SU-DHL-6 (cell line): ENCODE results near the gene TMEM267.
"Not testable (repeated sequence)": the region's sequence is repeated elsewhere in the genome, so short reads cannot be mapped to it uniquely, and the experiment has no call there.

ENCODE experiments used
- H2AFZ ChIP-seq: fragments of 200-600 bp; sonication (generic); 2 replicates; pipeline ENCODE4 v1.6.1; 2014; ENCODE audit warnings: low read depth, mild to moderate bottlenecking, moderate library complexity, mixed read lengths, antibody characterized with exemption, low read length; ENCODE audit not compliant: severe bottlenecking
- H3F3A ChIP-seq: fragments of 200-600 bp; shearing (Covaris generic); 2 replicates; pipeline ENCODE4 v1.6.0; 2016; ENCODE audit warnings: antibody characterized with exemption, mild to moderate bottlenecking; ENCODE audit not compliant: insufficient read depth
- H3K27ac ChIP-seq: fragments of 200-600 bp; sonication (generic); 2 replicates; pipeline ENCODE4 v1.5.1; 2016; ENCODE audit warnings: low read depth, mild to moderate bottlenecking, low read length, moderate library complexity, mixed read lengths
- H3K27me3 ChIP-seq: fragments of 200-600 bp; sonication (generic), shearing (Covaris generic); 2 replicates; pipeline ENCODE4 v1.6.0; 2014; ENCODE audit warnings: mild to moderate bottlenecking, low read length
- H3K36me3 ChIP-seq: fragments of 200-600 bp; sonication (generic); 2 replicates; pipeline ENCODE4 v1.6.1; 2014; ENCODE audit warnings: mild to moderate bottlenecking, low read length, mixed read lengths
- H3K4me2 ChIP-seq: fragments of 300-600, 200-600 bp; shearing (Covaris generic), sonication (generic); 2 replicates; pipeline ENCODE4 v1.6.0; 2014; ENCODE audit warnings: low read length, low read depth, mild to moderate bottlenecking; ENCODE audit not compliant: poor library complexity, severe bottlenecking
- H3K4me3 ChIP-seq: fragments of 200-600 bp; sonication (generic); 2 replicates; pipeline ENCODE4 v1.5.1; 2014; ENCODE audit warnings: antibody characterized with exemption, low read length, mild to moderate bottlenecking, mixed read lengths; ENCODE audit not compliant: insufficient read depth, poor library complexity, severe bottlenecking
- H3K79me2 ChIP-seq: fragments of 200-600 bp; sonication (generic); 2 replicates; pipeline ENCODE4 v1.6.1; 2014; ENCODE audit warnings: mild to moderate bottlenecking, low read length, moderate library complexity; ENCODE audit not compliant: insufficient read depth
- H3K9ac ChIP-seq: fragments of 200-600 bp; sonication (generic); 2 replicates; pipeline ENCODE4 v1.7.0; 2014; ENCODE audit warnings: mild to moderate bottlenecking, low read length
- H3K9me2 ChIP-seq: fragments of 200-600 bp; sonication (generic); replicated peaks from 2 replicates; pipeline ENCODE4 v1.6.1; 2014; ENCODE audit warnings: low read length; ENCODE audit not compliant: insufficient read depth
- H3K9me3 ChIP-seq: fragments of 200-600 bp; sonication (generic); 2 replicates; pipeline ENCODE4 v1.6.1; 2014; ENCODE audit warnings: low read length, mixed read lengths; ENCODE audit not compliant: insufficient read depth
- H4K20me1 ChIP-seq: fragments of 200-600 bp; sonication (generic); 2 replicates; pipeline ENCODE4 v1.6.1; 2014; ENCODE audit warnings: low read depth, mild to moderate bottlenecking, antibody characterized with exemption, low read length, moderate library complexity, mixed read lengths
- EZH2phosphoT487 ChIP-seq: fragments of 200-600 bp; sonication (generic), shearing (Covaris generic); conservative IDR thresholded peaks from 2 replicates; pipeline ENCODE4 v1.6.1; 2018; ENCODE audit warnings: mild to moderate bottlenecking, antibody characterized with exemption, low read length, moderate library complexity, mixed read lengths
- TF ChIP-seq, protein P1 (sequence below): fragments of 200-600 bp; sonication (generic); IDR thresholded peaks from one replicate; pipeline ENCODE4 v1.5.1; 2017; ENCODE audit warnings: antibody characterized with exemption, mild to moderate bottlenecking, low read length, moderate library complexity; ENCODE audit not compliant: insufficient read depth, poor library complexity, severe bottlenecking

The TMEM267 gene

DNA sequence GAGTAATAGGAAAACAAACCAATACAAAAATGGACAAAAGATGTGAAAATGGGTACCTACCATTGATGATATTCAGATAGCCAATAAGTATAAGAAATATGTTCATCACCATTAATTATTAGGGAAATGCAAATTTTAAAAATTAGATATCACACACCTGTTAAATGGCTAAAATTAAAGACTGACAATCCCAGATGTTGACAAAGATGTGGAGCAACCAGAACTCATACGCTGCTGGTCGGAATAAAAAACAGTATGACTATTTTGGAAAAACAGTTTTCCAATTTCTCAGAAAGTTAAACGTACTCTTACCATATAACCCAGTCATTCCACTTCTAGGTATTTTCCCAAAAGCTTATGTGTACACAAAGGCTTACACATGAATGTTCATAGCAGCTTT is 27.1 kb downstream of the TMEM267 start:
- H3K4me2 ChIP-seq: no peak overlapping the region
- no peak overlapping the region for H3K9ac ChIP-seq
- H3K79me2 ChIP-seq: no peaks in the 10 kb centered on the region
- H3K9me3 ChIP-seq: no peaks in the 10 kb centered on the region
- peaks cover 11% of the 10 kb centered on the region; the same call in 1 of the 2 replicates for H3K36me3 ChIP-seq
- H3F3A ChIP-seq: no peaks in the 10 kb centered on the region
- H4K20me1 ChIP-seq: no peaks in the 10 kb centered on the region
- no peak overlapping the region for H2AFZ ChIP-seq
- no peaks in the 10 kb centered on the region for H3K9me2 ChIP-seq
- no peak for TF ChIP-seq EZH2phosphoT487
- TF ChIP-seq, protein P1, sequence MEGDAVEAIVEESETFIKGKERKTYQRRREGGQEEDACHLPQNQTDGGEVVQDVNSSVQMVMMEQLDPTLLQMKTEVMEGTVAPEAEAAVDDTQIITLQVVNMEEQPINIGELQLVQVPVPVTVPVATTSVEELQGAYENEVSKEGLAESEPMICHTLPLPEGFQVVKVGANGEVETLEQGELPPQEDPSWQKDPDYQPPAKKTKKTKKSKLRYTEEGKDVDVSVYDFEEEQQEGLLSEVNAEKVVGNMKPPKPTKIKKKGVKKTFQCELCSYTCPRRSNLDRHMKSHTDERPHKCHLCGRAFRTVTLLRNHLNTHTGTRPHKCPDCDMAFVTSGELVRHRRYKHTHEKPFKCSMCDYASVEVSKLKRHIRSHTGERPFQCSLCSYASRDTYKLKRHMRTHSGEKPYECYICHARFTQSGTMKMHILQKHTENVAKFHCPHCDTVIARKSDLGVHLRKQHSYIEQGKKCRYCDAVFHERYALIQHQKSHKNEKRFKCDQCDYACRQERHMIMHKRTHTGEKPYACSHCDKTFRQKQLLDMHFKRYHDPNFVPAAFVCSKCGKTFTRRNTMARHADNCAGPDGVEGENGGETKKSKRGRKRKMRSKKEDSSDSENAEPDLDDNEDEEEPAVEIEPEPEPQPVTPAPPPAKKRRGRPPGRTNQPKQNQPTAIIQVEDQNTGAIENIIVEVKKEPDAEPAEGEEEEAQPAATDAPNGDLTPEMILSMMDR: no peak
- H3K27ac ChIP-seq: no peak overlapping the region
- no peak overlapping the region for H3K4me3 ChIP-seq
- no peaks in the 10 kb centered on the region for H3K27me3 ChIP-seq

DNA sequence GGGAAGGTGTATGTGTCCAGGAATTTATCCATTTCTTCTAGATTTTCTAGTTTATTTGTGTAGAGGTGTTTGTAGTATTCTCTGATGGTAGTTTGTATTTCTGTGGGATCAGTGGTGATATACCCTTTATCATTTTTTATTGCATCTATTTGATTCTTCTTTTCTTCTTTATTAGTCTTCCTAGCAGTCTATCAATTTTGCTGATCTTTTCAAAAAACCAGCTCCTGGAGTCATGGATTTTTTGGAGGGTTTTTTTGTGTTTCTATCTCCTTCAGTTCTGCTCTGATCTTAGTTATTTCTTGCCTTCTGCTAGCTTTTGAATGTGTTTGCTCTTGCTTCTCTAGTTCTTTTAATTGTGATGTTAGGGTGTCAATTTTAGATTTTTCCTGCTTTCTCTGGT is 42.1 kb downstream of the TMEM267 start:
- H3K27ac ChIP-seq, H3K27me3 ChIP-seq, H3K79me2 ChIP-seq, H4K20me1 ChIP-seq, H3K4me2 ChIP-seq, H3K9me2 ChIP-seq, H3F3A ChIP-seq, H3K9ac ChIP-seq, H2AFZ ChIP-seq, H3K9me3 ChIP-seq, H3K4me3 ChIP-seq: not testable (repeated sequence)
- peaks cover 15% of the 10 kb centered on the region for H3K36me3 ChIP-seq

DNA sequence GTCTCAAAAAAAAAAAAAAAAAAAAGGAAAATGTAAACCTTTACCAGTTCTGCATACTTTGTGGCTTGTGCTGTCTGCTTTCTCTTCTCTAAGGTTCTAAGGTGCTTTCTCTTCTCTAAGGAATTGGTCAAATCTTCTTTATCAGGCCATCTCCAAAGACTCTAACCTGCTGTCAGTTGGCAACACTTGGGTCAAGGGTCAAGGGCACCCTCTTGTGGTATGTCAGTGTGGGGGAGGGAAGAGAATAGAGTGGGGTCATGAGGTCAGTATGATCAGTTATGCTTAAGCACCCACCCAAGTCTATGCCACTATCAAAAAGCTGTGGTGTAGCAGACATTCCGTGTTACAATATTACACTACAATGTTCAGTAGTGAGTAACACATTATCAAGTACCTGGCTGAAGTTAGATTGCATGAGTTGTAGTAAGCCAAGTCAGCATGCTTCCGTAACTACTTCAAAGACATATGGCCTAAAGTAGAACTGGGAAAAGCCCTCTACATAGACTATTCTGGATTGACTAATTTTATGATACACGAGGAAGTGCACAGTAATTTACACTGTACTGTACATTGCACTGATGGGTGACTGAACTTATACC is 46.5 kb downstream of the TMEM267 start:
- Histone ChIP-seq H2AFZ (no peak overlapping the region), H4K20me1 (no peaks in the 10 kb centered on the region), H3K27ac (no peak overlapping the region), H3K27me3 (no peaks in the 10 kb centered on the region), H3F3A (no peaks in the 10 kb centered on the region), H3K4me2 (no peak overlapping the region), H3K9me3 (no peaks in the 10 kb centered on the region), H3K4me3 (no peak overlapping the region), H3K9ac (no peak overlapping the region), H3K9me2 (no peaks in the 10 kb centered on the region), H3K79me2 (no peaks in the 10 kb centered on the region), H3K36me3 (no peaks in the 10 kb centered on the region)
- TF ChIP-seq EZH2phosphoT487: no peak
- TF ChIP-seq, protein P1: no peak

DNA sequence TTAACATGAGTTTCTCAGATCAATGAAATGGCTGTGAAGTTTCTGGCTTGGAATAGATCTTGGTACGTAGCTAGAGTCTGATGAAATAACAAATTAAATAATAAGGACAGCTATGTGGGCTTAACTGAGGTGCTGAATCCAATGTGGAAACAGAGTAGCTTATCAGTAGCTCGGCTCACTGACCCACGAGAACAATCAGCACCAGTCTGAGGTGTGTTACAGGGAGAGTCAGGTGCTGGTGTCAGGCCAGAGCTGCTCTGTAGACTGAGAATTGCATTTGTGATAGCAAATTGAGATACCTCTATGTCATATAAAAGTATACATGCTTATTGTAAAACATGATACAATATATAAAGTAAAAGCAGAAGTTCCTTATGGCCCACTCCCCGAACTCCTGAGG is 50.3 kb downstream of the TMEM267 start:
- Histone ChIP-seq H4K20me1 (no peaks in the 10 kb centered on the region), H3K36me3 (no peaks in the 10 kb centered on the region), H3K27me3 (no peaks in the 10 kb centered on the region), H3F3A (no peaks in the 10 kb centered on the region), H3K9me3 (no peaks in the 10 kb centered on the region), H3K9me2 (no peaks in the 10 kb centered on the region), H3K4me3 (no peak overlapping the region), H3K79me2 (no peaks in the 10 kb centered on the region), H3K9ac (no peak overlapping the region), H3K27ac (no peak overlapping the region), H2AFZ (no peak overlapping the region), H3K4me2 (no peak overlapping the region)
- TF ChIP-seq, protein P1: no peak
- TF ChIP-seq EZH2phosphoT487: no peak
